GM23338 (cell line): ENCODE measurements around the gene THAP6.
"Not testable (repeated sequence)": the region's sequence is repeated elsewhere in the genome, so short reads cannot be mapped to it uniquely, and the experiment has no call there.

Source experiments
- CREB1 ChIP-seq: fragments of 250-450 bp; sonication (Bioruptor Pico); IDR thresholded peaks from 2 replicates; pipeline ENCODE4 v1.5.0; 2020; ENCODE audit warnings: low read depth, mild to moderate bottlenecking, moderate library complexity
- EZH2 ChIP-seq: fragments of 200-600 bp; sonication (generic); IDR thresholded peaks from one replicate; pipeline ENCODE4 v1.8.0; 2017; ENCODE audit warnings: antibody characterized with exemption, mild to moderate bottlenecking, low read depth; ENCODE audit not compliant: unreplicated experiment
- EZH2phosphoT487 ChIP-seq: fragments of 200-600 bp; sonication (generic); IDR thresholded peaks from one replicate; pipeline ENCODE4 v1.8.1; 2018; ENCODE audit warnings: antibody characterized with exemption; ENCODE audit not compliant: unreplicated experiment
- JUNB ChIP-seq: IDR thresholded peaks from one replicate; pipeline ENCODE4 v1.6.1; 2016; ENCODE audit warnings: antibody characterized with exemption; ENCODE audit not compliant: unreplicated experiment
- POLR2AphosphoS5 ChIP-seq: IDR thresholded peaks from 2 replicates; pipeline ENCODE4 v1.6.1; 2016; ENCODE audit warnings: antibody characterized with exemption, low read depth
- REST ChIP-seq: IDR thresholded peaks from one replicate; pipeline ENCODE4 v1.6.1; 2018; ENCODE audit warnings: antibody characterized with exemption; ENCODE audit not compliant: unreplicated experiment
- ZNF331 ChIP-seq: fragments of 250-450 bp; sonication (Bioruptor Pico); IDR thresholded peaks from 2 replicates; pipeline ENCODE4 v1.5.0; 2020; ENCODE audit warnings: low read depth, mild to moderate bottlenecking, moderate library complexity
- TF ChIP-seq, protein P1 (sequence below), 2 experiments: fragments of 200-600 bp in 1 of 2; sonication (generic) in 1 of 2; conservative IDR thresholded peaks; 2 replicates each; pipeline versions ENCODE4 v1.5.1 to v1.6.1; 2016 to 2017; ENCODE audit warnings: antibody characterized with exemption in 2 of 2, low read depth in 2 of 2, mild to moderate bottlenecking in 2 of 2, moderate library complexity in 1 of 2

DNA sequence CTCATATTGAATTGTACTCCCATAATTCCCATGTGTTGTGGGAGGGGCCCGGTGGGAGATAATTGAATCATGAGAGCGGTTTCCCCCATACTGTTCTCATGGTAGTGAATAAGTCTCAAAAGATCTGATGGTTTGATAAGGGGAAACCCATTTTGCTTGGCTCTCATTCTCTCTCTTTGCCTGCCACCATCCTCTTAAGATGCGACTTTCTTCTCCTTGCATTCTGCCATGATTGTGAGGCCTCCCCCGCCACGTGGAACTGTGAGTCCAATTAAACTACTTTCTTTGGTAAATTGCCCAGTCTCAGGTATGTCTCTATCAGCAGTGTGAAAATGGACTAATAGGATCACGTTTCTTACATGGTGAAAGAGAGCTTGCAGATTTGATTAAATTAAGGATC, 23.0 kb downstream of the THAP6 start:
- TF ChIP-seq, protein P1, sequence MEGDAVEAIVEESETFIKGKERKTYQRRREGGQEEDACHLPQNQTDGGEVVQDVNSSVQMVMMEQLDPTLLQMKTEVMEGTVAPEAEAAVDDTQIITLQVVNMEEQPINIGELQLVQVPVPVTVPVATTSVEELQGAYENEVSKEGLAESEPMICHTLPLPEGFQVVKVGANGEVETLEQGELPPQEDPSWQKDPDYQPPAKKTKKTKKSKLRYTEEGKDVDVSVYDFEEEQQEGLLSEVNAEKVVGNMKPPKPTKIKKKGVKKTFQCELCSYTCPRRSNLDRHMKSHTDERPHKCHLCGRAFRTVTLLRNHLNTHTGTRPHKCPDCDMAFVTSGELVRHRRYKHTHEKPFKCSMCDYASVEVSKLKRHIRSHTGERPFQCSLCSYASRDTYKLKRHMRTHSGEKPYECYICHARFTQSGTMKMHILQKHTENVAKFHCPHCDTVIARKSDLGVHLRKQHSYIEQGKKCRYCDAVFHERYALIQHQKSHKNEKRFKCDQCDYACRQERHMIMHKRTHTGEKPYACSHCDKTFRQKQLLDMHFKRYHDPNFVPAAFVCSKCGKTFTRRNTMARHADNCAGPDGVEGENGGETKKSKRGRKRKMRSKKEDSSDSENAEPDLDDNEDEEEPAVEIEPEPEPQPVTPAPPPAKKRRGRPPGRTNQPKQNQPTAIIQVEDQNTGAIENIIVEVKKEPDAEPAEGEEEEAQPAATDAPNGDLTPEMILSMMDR (conservative IDR thresholded peaks at IDR 0.05; ENCODE audit: low read depth in 2 of 2) = not testable (repeated sequence)
- not testable (repeated sequence) for TF ChIP-seq EZH2; JUNB; CREB1 (CRISPR knock-in tag); ZNF331 (CRISPR knock-in tag); EZH2phosphoT487; REST; POLR2AphosphoS5
